ENCODE data around the gene PCYT1A. TPM values are rescaled to one million over a fixed set of nuclear protein-coding genes. Genes with fewer than 3 reads are reported as not detected.
A peak's percentile ranks its signal among the peaks of the same experiment; 100 is the strongest.

Gene PCYT1A
- total RNA-seq, 1 donor from 2014 or later: 74.4 TPM

GRCh38 chr3:196298521-196298920, 11.0 kb upstream of the PCYT1A start:
- no peak for DNase-seq (ENCODE audit: low spot score)
- TF ChIP-seq CTCF (IDR thresholded peaks at IDR 0.05): no peak
- H3K36me3 Mint-ChIP-seq (ENCODE audit: low read depth): peaks cover 9% of the 10 kb centered on the region
- no peak overlapping the region for H3K4me3 Mint-ChIP-seq (ENCODE audit: unreplicated experiment)
- no peaks in the 10 kb centered on the region for H3K9me3 Mint-ChIP-seq (ENCODE audit: low read depth)
- no peaks in the 10 kb centered on the region for H3K27me3 Mint-ChIP-seq (ENCODE audit: low read depth)
- H3K4me1 Mint-ChIP-seq (ENCODE audit: low read depth): no peaks in the 10 kb centered on the region
- H3K27ac Mint-ChIP-seq (ENCODE audit: unreplicated experiment): no peak overlapping the region

GRCh38 chr3:196292286-196292923, 4.9 kb upstream of the PCYT1A start:
- no peaks in the 10 kb centered on the region for H3K36me3 Mint-ChIP-seq (ENCODE audit: low read depth)
- peaks cover 10% of the 10 kb centered on the region for H3K4me1 Mint-ChIP-seq (ENCODE audit: low read depth)
- no peak for DNase-seq (ENCODE audit: low spot score)
- H3K27ac Mint-ChIP-seq (ENCODE audit: unreplicated experiment): no peak overlapping the region
- H3K27me3 Mint-ChIP-seq (ENCODE audit: low read depth): no peaks in the 10 kb centered on the region
- no peaks in the 10 kb centered on the region for H3K9me3 Mint-ChIP-seq (ENCODE audit: low read depth)
- no peak for TF ChIP-seq CTCF (IDR thresholded peaks at IDR 0.05)
- H3K4me3 Mint-ChIP-seq (ENCODE audit: unreplicated experiment): no peak overlapping the region

- no peaks in the 10 kb centered on the region for H3K9me3 Mint-ChIP-seq (ENCODE audit: low read depth)
- H3K27me3 Mint-ChIP-seq (ENCODE audit: low read depth): no peaks in the 10 kb centered on the region
- no peak for TF ChIP-seq CTCF (IDR thresholded peaks at IDR 0.05)
- peak overlapping the region; percentile 98 for H3K4me3 Mint-ChIP-seq (ENCODE audit: unreplicated experiment)
- DNase-seq (ENCODE audit: low spot score): no peak
- no peaks in the 10 kb centered on the region for H3K36me3 Mint-ChIP-seq (ENCODE audit: low read depth)
- peak overlapping the region; percentile 85 for H3K27ac Mint-ChIP-seq (ENCODE audit: unreplicated experiment)
- H3K4me1 Mint-ChIP-seq (ENCODE audit: low read depth): peaks cover 45% of the 10 kb centered on the region
Measured at GRCh38 chr3:196288141-196288460, 575 bp upstream of the PCYT1A start.

GRCh38 chr3:196287090-196287439, 461 bp downstream of the PCYT1A start:
- Mint-ChIP-seq H3K27ac (ENCODE audit: unreplicated experiment) (peak overlapping the region; percentile 97), H3K9me3 (ENCODE audit: low read depth) (no peaks in the 10 kb centered on the region), H3K4me1 (ENCODE audit: low read depth) (peaks cover 48% of the 10 kb centered on the region), H3K27me3 (ENCODE audit: low read depth) (no peaks in the 10 kb centered on the region), H3K4me3 (ENCODE audit: unreplicated experiment) (peak overlapping the region; percentile 98), H3K36me3 (ENCODE audit: low read depth) (no peaks in the 10 kb centered on the region)
- no peak for TF ChIP-seq CTCF (IDR thresholded peaks at IDR 0.05)
- no peak for DNase-seq (ENCODE audit: low spot score)

- Mint-ChIP-seq H3K36me3 (ENCODE audit: low read depth) (no peaks in the 10 kb centered on the region), H3K27me3 (ENCODE audit: low read depth) (no peaks in the 10 kb centered on the region), H3K4me3 (ENCODE audit: unreplicated experiment) (no peak overlapping the region), H3K9me3 (ENCODE audit: low read depth) (no peaks in the 10 kb centered on the region), H3K27ac (ENCODE audit: unreplicated experiment) (peak overlapping the region; percentile 41), H3K4me1 (ENCODE audit: low read depth) (peaks cover 64% of the 10 kb centered on the region)
- TF ChIP-seq CTCF (IDR thresholded peaks at IDR 0.05): no peak
- no peak for DNase-seq (ENCODE audit: low spot score)
Measured at GRCh38 chr3:196284396-196284795, 3.1 kb downstream of the PCYT1A start.

Measured in chondrocyte (in vitro differentiated cells).